Lower leg skin (tissue), 4 donors: ENCODE measurements around the gene FOSL2. TPM values are rescaled to one million over a fixed set of nuclear protein-coding genes. Genes with fewer than 3 reads are reported as not detected.

ENCODE experiments used
- DNase-seq, 2 donors: peaks; one replicate each; pipeline ENCODE4 v3.0.0-alpha.2; 2019; ENCODE audit warnings: low spot score in 2 of 2
- H3K4me3 ChIP-seq: fragments of 200-600 bp; sonication (generic); 2 replicates; pipeline ENCODE4 v1.5.1; 2017; ENCODE audit warnings: mild to moderate bottlenecking, low read depth; ENCODE audit not compliant: poor library complexity, severe bottlenecking
- POLR2A ChIP-seq, 2 donors: fragments of 450-650 bp; IDR thresholded peaks; one replicate each; pipeline ENCODE4 v1.6.1; 2016 to 2017; ENCODE audit warnings: antibody characterized with exemption in 2 of 2, mild to moderate bottlenecking in 1 of 2, moderate library complexity in 1 of 2
- WGBS, 2 donors: methylation state at CpG; one replicate each; pipeline ENCODE4 v1.1.5; 2018; 5-methylcytosine and 5-hydroxymethylcytosine counted together
- intact Hi-C: fragments of 100-400 bp; cut with DNase I; formaldehyde crosslinking; loops from one replicate; pipeline ENCODE4 v1.15.0; 2023; ENCODE audit warnings: low total_unique reads
- total RNA-seq, 4 donors: library from RNA; depleted of rRNA; stranded (reverse); fragments of >200 nt; gene quantifications; one replicate each; pipeline ENCODE4 v1.1.0, GENCODE V29; 2016
- TF ChIP-seq, protein P1 (sequence below), 3 donors: fragments of 450-650 bp; IDR thresholded peaks; one replicate each; pipeline ENCODE4 v1.5.1; 2016; ENCODE audit warnings: antibody characterized with exemption in 3 of 3, mild to moderate bottlenecking in 3 of 3, moderate library complexity in 2 of 3

FOSL2 gene
- total RNA-seq, 4 donors from 2014 or later, result 189 to 423 (median 301) TPM

DNA sequence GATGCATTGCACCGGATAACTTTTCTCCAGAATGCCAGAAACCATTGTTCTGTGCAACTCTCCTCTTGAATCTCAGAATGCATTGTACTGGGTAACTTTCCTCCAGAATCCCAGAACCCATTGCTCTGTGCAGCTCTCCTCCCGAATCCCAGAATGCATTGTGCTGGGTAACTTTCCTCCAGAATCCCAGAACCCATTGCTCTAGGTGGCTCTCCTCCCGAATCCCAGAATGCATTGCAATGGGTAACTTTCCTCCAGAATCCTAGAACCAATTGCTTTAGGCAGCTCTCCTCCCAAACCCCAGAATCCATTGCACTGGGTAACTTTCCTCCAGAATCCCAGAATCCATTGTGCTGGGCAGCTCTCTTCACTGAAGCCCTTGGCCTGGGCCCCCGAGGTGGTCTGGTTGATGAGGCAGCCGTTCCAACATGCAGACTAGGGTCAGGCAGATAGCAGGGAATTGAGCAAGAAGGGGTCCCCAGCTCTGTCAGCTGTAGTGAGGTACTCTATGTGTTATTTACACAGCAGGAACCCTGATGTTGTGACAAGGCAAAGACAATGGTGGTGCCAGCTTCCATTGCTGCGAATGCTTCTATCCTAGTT is 9.4 kb downstream of the FOSL2 start:
- intact Hi-C loops, result loop anchor here (5.0 kb wide), 1 partner anchor 515 kb away; no protein-coding TSS in a partner anchor
- DNase-seq, result no peak
- TF ChIP-seq, protein P1, sequence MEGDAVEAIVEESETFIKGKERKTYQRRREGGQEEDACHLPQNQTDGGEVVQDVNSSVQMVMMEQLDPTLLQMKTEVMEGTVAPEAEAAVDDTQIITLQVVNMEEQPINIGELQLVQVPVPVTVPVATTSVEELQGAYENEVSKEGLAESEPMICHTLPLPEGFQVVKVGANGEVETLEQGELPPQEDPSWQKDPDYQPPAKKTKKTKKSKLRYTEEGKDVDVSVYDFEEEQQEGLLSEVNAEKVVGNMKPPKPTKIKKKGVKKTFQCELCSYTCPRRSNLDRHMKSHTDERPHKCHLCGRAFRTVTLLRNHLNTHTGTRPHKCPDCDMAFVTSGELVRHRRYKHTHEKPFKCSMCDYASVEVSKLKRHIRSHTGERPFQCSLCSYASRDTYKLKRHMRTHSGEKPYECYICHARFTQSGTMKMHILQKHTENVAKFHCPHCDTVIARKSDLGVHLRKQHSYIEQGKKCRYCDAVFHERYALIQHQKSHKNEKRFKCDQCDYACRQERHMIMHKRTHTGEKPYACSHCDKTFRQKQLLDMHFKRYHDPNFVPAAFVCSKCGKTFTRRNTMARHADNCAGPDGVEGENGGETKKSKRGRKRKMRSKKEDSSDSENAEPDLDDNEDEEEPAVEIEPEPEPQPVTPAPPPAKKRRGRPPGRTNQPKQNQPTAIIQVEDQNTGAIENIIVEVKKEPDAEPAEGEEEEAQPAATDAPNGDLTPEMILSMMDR (IDR thresholded peaks at IDR 0.05), result no peak
- no peak for TF ChIP-seq POLR2A (IDR thresholded peaks at IDR 0.05)
- H3K4me3 ChIP-seq, result no peak overlapping the region
- 78 to 86% methylated on average over 6 of the region's 6 CpGs for WGBS, 2 donors

- intact Hi-C loops, result loop anchor here (5.0 kb wide), 1 partner anchor 516 kb away; no protein-coding TSS in a partner anchor
- DNase-seq, result no peak
- TF ChIP-seq POLR2A (IDR thresholded peaks at IDR 0.05), result no peak
- TF ChIP-seq, protein P1 (IDR thresholded peaks at IDR 0.05), result no peak
- 55 to 60% methylated on average over 7 of the region's 7 CpGs for WGBS, 2 donors
- no peak overlapping the region for H3K4me3 ChIP-seq
Observed at GRCh38 chr2:28403370-28403956, 10.8 kb downstream of the FOSL2 start.

- WGBS, 2 donors, result 91 to 94% methylated on average over 11 of the region's 11 CpGs
- TF ChIP-seq, protein P1 (IDR thresholded peaks at IDR 0.05), result no peak
- no peak for TF ChIP-seq POLR2A (IDR thresholded peaks at IDR 0.05)
- no peak for DNase-seq
- H3K4me3 ChIP-seq, result no peak overlapping the region
- intact Hi-C loops, result loop anchor here (5.0 kb wide), 1 partner anchor 517 kb away; no protein-coding TSS in a partner anchor
Observed at GRCh38 chr2:28404086-28404485, 11.4 kb downstream of the FOSL2 start.

GRCh38 chr2:28405537-28405936 is 12.9 kb downstream of the FOSL2 start:
- WGBS, 2 donors, result 85 to 88% methylated on average over 3 of the region's 3 CpGs
- TF ChIP-seq POLR2A (IDR thresholded peaks at IDR 0.05), result no peak
- TF ChIP-seq, protein P1 (IDR thresholded peaks at IDR 0.05), result no peak
- DNase-seq, result no peak
- H3K4me3 ChIP-seq, result no peak overlapping the region
- intact Hi-C loops, result no loop called here

GRCh38 chr2:28406276-28407096 is 13.8 kb downstream of the FOSL2 start:
- TF ChIP-seq, protein P1 (IDR thresholded peaks at IDR 0.05), result no peak
- TF ChIP-seq POLR2A (IDR thresholded peaks at IDR 0.05), result no peak
- peak in 1 of 2 donors; percentile 88 for DNase-seq
- intact Hi-C loops, result no loop called here
- H3K4me3 ChIP-seq, result no peak overlapping the region
- 60 to 61% methylated on average over 16 of the region's 16 CpGs for WGBS, 2 donors
